HG03432 (cell line): ENCODE measurements around the gene CNTNAP2.

Source experiments
- ATAC-seq: cut with Tn5 transposase; IDR thresholded peaks from one replicate; pipeline ENCODE4 v1.9.1; 2021; ENCODE audit warnings: mild to moderate bottlenecking, moderate library complexity; ENCODE audit not compliant: unreplicated experiment

Gene CNTNAP2

DNA sequence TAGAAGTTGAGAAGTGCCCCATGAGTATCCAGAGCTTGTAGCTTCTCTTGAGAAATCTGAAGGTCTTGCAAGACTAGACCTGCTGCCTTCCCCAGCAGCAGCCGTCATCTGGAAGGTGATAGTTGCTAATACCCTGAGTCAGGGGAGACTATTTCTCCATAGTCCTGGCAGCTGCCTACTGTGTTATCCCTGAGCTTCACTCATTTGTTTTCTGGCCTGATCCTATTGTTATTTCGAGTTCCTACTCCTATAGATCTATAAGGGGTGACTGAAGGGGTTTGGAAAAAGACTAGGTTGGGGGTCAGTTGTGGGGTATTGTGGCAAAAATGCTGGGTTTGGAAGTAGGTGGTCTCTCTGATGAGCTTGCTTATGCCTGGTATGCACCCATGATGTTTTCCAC, 297.8 kb downstream of the CNTNAP2 start:
- no peak for ATAC-seq

DNA sequence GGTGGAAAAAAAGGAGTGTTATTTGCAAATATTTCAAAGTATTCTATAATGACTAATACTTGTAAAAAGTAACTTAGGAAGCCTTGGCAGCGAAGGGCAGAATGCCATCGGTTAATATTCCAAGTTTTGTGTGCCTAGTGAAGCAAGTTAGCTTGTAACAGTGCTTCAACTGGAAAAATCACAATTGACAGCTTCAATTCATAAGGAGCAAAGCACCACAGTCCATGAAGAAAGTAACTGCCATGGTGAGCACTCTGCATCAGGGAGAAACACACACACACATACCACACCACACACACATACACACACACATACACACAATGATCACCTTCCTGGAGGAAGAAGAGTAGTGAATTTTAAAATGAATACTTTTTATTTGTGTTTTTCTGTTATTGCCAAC, 298.3 kb downstream of the CNTNAP2 start:
- no peak for ATAC-seq

DNA sequence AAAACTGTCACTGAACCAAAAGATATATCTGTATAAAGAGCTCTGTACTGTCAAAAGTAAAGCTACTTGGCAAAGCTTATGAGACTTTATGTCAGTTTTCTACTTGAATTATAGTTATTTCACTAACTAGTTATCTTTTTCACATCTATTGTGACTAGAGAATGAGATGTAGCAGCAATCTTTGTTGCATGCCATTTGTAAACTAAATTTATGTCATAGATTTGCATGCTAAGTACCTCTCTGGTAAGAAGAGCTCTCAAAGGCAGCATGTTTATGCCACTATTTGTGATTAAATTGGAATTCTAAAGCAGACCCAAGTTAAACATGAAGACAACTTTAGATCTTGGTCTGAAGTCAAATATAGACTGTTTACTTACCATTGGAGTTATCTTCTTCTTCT, 300.6 kb downstream of the CNTNAP2 start:
- ATAC-seq = no peak

DNA sequence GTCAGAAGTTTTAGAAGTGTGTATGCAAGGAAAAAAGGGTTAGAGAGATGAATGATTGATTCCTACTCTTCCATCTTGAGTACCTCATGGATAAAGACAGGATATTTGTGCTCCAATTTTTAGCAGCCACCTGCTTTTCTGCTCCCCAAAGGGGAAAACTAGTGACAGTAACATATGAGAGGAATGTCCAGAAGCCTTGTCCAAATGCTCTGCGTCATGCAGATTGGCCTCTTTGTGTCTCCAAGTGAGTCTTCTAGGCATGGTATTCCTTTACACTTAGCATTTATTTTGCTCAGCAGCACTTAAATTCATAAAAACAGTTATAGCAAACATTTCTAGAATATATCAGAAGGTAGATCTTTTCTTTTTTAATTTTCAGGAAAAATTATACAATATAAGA, 306.8 kb downstream of the CNTNAP2 start:
- no peak for ATAC-seq

DNA sequence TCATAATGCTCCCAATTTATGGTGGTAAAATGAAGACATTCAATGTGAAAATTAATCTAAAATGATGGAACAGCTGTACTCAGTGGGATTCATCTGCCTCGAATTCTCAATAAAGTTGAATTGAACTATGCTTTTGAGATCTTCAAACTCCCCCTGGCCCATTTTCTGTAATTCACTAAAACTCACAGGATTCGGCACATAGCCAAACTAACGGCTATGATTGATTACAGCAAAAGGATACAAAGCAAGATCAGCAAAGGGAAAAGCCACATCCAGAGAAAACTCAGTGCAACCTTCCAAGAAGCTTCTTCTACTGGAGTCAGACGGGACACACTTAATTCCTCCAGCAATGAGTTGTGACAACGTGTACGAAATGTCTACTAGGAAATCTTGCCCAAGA, 307.5 kb downstream of the CNTNAP2 start:
- ATAC-seq = no peak

GRCh38 chr7:146433501-146433900, 316.9 kb downstream of the CNTNAP2 start:
- ATAC-seq = no peak

DNA sequence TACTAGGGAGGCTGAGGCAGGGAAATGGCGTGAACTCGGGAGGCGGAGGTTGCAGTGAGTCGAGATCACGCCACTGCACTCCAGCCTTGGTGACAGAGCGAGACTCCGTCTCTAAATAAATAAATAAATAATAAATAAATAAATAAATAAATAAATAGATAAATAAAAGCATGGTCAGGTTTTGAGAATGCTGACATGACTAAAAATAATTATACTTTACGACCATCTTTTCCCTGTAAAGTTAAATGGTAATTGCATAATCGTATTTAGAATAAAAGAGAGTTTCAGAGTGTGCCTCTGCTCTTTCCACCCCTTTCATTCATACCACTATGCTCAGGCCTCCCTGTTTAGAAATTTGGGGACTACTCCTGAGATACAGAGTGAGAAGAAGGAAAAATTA, 326.5 kb downstream of the CNTNAP2 start:
- no peak for ATAC-seq

- no peak for ATAC-seq
These were observed 333.0 kb downstream of the CNTNAP2 start for GRCh38 chr7:146449625-146450024.

GRCh38 chr7:146455091-146455655, 338.6 kb downstream of the CNTNAP2 start:
- no peak for ATAC-seq

GRCh38 chr7:146479040-146479439, 362.4 kb downstream of the CNTNAP2 start:
- no peak for ATAC-seq

- no peak for ATAC-seq
These were observed 369.9 kb downstream of the CNTNAP2 start for GRCh38 chr7:146486519-146486918.

GRCh38 chr7:146492017-146492416, 375.4 kb downstream of the CNTNAP2 start:
- ATAC-seq = no peak

DNA sequence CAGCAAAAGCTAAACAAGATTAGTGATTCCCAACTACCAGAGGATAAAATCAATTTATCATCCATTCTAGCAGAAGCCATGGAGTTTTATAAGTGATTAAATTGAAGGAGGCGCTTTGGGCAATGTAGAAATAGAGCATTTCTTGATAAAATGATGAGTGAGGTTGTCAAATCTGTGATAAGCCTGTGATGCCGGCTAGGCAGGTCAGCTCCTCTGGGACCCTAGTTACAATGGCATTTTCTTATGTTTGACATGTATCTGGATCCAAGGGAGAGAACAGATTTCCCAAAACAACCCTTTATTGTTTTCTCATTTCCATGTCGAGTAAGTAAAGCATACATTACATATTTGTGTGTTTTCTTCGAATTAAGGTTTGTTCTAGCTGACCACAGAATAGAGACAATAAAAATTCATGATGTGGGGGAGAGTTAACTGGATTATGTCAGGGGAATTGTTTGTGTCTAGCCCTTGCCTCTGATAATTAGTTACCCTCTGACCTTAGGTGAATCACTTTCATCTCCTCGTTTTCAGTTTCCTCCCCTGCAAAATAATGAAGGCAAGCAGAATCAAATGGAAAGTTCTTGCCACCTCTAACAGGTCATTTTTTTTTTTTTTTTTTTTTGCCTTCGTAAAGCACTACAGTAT, 378.5 kb downstream of the CNTNAP2 start:
- no peak for ATAC-seq

- ATAC-seq = no peak
These were observed 380.1 kb downstream of the CNTNAP2 start for GRCh38 chr7:146496657-146497056.

GRCh38 chr7:146499970-146500369, 383.4 kb downstream of the CNTNAP2 start:
- ATAC-seq = no peak

- ATAC-seq = no peak
These were observed 387.2 kb downstream of the CNTNAP2 start for GRCh38 chr7:146503844-146504243.

DNA sequence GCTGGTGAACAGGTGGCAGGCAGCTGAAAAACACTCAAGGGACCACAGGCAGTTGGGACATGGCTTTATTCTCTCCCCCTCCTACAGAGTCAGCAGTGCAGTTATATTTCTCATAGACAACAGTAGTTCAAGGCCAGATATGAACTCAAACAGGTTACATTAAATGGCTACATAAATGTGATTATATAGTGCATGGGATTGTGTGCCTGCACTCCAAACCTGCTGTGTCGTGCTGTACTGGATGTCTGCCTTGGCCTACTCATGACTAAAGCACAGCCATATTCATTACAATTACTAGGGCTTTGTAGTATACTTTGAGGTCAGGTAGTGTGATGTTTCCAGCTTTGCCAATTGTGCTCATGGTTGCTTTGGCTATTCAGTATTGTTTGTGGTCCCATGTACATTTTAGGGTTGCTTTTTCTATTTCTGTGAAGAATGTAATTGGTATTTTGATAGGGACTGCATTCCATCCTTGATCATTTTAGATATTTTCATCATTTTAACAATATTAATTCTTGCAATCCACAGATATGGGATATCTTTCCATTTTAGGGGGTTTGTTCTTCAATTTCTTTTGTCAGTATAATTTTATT, 393.6 kb downstream of the CNTNAP2 start:
- no peak for ATAC-seq

- ATAC-seq = no peak
These were observed 397.7 kb downstream of the CNTNAP2 start for GRCh38 chr7:146514304-146514703.

DNA sequence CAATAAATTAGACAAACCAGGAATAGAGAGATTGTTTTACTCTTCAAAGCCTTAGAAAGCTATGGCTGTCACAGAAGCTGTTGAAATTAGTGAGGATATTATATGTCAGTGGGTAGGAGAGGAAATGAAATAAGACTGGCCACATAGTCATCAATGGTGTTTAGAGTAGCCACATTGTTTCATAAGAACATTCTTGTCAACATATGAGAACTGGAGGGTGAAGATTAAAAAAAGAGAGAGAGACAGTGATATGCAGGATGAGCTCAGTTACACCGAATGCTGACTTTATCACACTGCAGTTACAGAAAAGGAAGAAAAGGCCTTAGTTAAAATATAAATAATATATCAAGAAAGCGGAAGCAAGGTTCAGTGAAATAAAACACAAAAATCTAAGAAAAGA, 412.0 kb downstream of the CNTNAP2 start:
- no peak for ATAC-seq

DNA sequence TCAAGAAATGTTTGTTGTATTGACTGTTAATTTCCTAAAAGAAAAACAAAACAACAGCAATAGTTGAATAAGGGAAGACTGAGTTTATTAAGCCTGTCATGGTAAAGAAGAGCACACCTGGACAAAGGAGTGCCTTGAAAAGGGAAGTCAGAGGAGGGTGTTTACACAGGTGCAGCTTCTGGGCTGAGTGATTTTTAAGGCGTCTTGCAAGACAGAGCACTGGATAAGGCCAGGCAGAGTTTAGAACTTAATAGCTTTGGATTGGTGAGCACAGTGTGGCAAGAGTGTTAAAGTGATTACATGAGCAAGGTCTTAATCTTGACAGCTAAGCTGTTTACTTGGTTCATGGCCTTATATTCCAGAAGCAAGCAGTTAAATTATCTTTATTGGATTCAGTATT, 423.2 kb downstream of the CNTNAP2 start:
- no peak for ATAC-seq

DNA sequence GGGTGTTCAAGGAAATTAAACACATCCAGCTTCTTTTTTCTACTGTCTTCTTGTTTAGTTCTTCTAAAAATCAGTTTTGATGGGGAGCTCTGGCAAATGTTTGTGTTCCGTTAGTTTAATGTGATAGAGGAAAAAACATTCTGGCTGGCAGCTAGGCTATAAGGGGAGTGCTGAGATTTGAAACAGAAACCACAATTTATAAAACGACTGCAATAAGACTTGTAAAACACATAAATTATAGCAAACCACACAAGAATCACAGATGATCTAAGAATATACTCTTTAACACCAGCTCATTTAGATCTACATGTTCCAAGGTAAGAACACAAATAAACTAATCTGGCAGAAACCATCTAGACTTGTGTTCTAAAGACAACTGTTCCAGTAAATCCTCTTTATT, 425.5 kb downstream of the CNTNAP2 start:
- ATAC-seq = no peak

GRCh38 chr7:146544748-146545147, 428.1 kb downstream of the CNTNAP2 start:
- ATAC-seq = no peak

GRCh38 chr7:146548816-146549215, 432.2 kb downstream of the CNTNAP2 start:
- no peak for ATAC-seq
